ENCODE measurements around the gene TINCR.

The TINCR gene

DNA sequence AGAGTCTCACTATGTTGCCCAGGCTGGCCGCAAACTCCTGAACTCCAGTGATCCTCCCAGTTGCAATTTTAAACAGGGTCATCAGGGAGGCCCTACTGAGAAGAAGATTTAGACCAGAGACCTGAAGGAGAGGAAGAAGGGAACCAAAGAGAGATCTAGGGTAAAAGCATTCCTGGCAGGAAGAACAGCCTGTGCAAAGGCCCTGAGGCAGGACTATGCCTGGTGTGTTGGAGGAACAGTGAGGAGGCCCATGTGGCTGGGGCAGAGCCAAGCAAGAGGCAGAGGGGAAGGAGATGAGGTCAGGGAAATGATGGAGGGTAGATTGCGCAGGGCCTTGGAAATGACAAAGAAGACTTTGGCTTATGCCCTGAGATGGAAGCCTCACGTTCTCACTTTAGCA lies 34.5 kb downstream of the TINCR start:
- intact Hi-C loops (cut with DNase I) = no loop called here

GRCh38 chr19:5530701-5531100 lies 37.1 kb downstream of the TINCR start:
- no peak for DNase-seq
- intact Hi-C loops (cut with DNase I) = no loop called here

More for the DNA sequence above, 34.5 kb downstream of the TINCR start:
- DNase-seq = no peak

- no peak for DNase-seq
- intact Hi-C loops (cut with DNase I) = no loop called here
Observed at GRCh38 chr19:5526691-5527090, 41.1 kb downstream of the TINCR start.

GRCh38 chr19:5524081-5524480 lies 43.7 kb downstream of the TINCR start:
- intact Hi-C loops (cut with DNase I) = no loop called here
- DNase-seq = no peak

- intact Hi-C loops (cut with DNase I) = no loop called here
- no peak for DNase-seq
Observed at GRCh38 chr19:5522106-5522505, 45.6 kb downstream of the TINCR start.

- no peak for DNase-seq
- intact Hi-C loops (cut with DNase I) = no loop called here
Observed at GRCh38 chr19:5520501-5520900, 47.3 kb downstream of the TINCR start.

- intact Hi-C loops (cut with DNase I) = no loop called here
- no peak for DNase-seq
Observed at GRCh38 chr19:5519076-5519475, 48.7 kb downstream of the TINCR start.

- intact Hi-C loops (cut with DNase I) = no loop called here
- DNase-seq = no peak
Observed at GRCh38 chr19:5515737-5516136, 52.0 kb downstream of the TINCR start.

DNA sequence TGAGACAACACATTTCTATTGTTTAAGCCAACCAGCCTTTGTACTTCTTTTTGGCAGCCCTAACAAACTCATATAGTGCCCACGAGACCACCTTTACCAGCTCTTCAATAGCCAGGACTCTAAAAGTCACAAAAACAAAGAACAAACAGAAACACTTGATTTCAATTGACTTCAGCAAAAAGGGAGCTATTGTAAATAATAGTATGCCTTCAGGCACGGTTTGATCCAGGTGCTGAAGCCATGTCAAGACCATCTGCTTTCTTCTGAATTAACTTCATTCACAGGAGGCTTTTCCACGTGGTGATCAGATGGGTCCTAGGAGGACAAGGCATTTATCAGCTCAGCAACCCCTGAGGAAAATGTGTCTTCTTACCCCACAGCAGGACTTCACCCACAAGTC lies 53.8 kb downstream of the TINCR start:
- intact Hi-C loops (cut with DNase I) = no loop called here
- DNase-seq = no peak

DNA sequence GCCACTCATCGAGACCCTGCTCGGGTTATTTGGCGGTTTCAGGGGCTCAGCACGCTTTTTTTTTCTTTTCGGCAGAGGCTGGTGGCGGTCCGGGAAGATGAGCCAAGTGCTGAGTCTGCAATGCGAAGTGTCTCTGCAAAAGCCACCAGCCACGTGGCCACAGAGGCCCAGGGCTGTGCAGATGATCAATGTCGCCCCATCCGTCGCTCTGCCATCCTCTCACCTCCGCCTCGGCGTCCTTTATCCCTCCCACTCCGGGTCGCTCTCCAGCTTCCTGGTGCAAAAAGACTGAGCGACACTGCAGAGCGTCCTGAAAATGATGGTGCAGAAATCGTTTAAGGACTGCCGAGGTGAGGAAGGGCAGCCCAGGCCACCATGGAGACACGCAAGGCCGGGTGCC lies 55.0 kb downstream of the TINCR start:
- no peak for DNase-seq
- intact Hi-C loops (cut with DNase I) = no loop called here
